GM18861 (cell line): ENCODE data around the gene SKI.

ENCODE experiments used
- ATAC-seq: cut with Tn5 transposase; IDR thresholded peaks from one replicate; pipeline ENCODE4 v1.9.1; 2021; ENCODE audit not compliant: unreplicated experiment

Gene SKI

DNA sequence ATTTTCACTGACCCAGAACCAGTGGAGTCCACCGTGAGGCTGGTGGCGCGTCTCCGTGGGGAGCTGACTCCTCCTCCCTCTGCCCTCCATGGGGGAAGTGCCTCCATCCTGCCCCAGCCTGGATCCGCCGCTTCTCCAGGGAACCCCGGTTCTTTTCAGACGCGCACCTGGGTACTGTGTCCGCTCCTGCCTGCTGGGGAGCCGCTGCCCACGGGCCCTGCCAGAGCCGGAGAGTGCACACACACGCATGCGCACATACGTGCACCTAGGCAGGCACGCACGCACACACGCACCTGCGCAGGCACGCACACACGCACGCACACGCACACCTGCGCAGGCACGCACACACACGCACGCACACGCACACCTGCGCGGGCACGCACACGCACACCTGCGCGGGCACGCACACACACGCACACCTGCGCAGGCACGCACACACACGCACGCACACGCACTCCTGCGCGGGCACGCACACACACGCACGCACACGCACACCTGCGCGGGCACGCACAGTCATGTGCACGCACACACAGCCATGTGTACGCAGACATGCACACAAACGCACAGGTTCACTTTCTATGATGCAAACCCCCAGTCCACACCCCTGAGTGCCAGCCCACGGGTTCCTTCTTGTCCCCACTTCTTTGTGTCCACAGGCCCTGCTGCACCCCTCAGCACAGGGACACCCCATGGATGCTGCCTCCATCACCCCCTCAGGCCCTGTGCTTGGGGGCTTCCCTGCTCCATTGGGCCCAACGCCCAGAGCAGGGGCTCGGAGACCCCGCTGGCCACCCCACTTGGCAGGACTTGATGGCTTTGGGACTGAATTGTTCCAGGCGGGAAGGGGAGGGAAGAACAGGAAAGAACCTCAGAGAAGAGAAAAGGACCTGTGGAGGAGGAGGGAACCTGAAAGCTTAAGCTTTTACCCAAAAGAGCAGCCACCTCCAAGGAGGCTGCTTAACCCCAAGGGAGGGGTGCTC lies 120.5 kb downstream of the SKI start:
- ATAC-seq: no peak

DNA sequence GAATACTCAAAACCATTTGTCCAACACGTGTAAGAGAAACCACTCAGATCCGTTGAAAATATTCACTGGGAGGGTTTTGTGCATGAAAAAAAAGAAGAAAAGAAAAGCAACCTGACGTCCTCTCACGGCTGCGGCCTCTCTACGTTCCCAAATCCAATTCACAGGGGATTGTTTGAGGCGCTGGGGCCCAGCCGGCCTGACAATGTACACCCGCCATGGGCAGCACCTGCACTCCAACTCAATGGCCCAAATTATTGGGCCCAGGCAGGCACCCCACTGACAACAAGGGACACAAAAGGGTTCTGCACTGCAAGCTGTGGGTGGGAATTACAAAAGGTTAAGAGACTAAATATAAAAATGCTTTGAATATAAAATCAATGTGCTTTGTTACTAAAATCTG lies 121.7 kb downstream of the SKI start:
- ATAC-seq: no peak

- ATAC-seq: no peak
Observed at GRCh38 chr1:2350501-2350900, 122.4 kb downstream of the SKI start.

DNA sequence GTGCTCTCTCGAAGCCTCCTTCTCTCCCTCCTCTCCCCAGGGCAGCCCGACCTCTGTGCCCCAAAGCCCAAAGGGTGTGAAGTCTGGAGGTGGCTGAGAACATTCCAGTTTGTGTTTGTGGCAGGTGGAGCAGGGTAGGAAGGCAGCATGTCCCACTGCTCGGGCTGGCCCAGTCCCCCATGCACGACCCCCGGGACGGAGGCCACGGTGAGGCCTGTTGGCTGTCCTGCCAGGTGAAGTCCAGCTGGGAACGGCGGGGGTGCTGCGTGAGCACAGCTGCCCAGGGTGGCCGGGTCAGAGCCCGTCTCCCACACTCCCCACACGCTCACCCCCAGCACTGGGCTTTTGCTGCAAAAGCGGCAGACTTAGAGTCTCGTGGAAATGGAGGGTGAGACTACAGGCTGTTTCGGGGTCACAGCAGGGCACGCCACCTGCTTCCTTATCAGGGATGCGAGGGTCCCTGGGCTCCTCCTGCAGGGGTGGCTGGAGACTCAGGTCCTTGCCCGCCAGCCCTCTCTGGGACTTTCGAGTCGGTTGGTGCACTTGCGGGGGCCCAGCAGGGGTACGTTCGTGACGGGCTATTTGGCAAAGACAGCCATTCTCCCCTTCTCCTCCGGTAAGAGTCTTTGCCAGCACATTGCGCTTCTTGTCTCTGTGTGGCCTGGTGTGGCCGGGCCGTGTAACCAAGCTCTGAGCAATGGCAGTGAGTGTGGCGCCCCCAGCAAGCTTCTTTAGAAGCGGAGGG lies 123.0 kb downstream of the SKI start:
- no peak for ATAC-seq

- ATAC-seq: no peak
Observed at GRCh38 chr1:2351723-2352122, 123.6 kb downstream of the SKI start.

- no peak for ATAC-seq
Observed at GRCh38 chr1:2352341-2352896, 124.3 kb downstream of the SKI start.

DNA sequence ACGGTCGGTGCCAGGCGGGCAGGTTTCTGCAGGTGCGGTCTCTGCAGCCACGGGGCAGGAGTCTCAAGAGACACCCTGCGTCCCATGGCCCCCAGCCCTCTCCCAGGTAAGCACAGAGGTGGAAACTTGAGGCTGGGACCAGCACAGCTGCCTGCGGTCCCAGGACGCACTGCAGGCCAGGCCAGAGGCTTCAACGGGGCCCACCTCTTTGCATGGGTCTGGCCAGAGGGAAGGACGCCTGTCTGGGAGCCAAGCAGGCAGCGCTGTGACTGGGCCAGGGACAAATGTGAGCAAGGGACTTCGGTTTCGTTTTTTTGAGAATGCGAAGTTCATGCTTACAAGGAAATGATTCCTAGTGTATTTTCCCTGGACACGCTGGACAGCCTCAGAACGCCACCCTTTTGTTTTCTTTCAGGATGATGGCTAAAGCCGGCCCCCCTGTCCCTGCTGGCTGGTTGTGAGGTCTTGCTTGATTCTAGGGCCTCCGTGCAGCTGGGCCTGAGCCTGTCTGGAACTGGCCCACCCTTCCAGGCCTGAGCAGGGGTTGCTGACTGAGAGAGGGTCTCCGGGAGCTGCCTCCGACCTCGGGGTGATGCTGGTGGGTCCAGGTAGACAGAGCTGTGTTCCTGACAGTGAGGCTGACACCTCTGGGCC lies 124.9 kb downstream of the SKI start:
- ATAC-seq: no peak

- ATAC-seq: no peak
Observed at GRCh38 chr1:2353551-2354438, 125.7 kb downstream of the SKI start.

DNA sequence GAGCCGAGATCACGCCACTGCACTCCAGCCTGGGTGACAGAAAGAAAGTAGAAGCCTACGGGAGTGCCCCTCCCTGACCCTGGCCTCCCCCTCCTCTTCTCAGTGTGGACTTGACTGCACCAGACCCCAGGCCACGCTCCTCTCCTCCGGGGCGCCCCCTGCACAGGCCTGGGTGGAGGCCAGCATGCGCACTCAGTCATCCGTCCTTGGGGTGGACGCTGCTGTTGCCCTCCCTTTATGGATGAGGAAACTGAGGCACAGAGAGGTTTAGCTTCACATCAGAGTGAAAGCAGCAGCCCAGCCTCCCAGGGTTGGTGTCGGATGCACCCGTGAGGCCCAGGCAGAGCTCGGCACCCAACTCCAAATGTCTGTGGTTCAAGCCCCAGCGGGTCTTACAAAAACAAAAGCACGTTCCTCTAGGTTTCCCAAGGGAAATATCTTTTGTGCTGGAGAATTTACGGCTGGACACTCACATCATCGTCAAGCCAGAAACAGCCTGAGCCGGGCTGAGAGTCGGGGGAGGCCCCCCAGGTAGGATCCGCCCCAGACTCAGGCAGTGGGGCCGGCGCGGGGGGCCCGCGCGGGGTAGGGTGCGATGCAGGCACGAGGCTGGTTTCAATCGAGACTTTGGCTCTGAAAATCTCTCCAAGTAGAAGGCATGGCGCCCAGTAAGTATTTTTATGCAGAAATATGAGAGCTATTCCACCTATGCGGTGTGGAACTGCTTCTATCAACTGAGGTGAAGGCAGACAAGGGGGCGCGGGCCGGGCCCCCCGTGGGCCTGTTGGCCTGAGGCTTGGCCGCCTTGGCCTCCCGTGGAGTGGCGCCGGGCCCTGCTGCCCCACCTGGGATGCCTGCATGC lies 126.6 kb downstream of the SKI start:
- ATAC-seq: no peak

- no peak for ATAC-seq
Observed at GRCh38 chr1:2355373-2356261, 127.5 kb downstream of the SKI start.

- no peak for ATAC-seq
Observed at GRCh38 chr1:2356401-2356800, 128.3 kb downstream of the SKI start.

DNA sequence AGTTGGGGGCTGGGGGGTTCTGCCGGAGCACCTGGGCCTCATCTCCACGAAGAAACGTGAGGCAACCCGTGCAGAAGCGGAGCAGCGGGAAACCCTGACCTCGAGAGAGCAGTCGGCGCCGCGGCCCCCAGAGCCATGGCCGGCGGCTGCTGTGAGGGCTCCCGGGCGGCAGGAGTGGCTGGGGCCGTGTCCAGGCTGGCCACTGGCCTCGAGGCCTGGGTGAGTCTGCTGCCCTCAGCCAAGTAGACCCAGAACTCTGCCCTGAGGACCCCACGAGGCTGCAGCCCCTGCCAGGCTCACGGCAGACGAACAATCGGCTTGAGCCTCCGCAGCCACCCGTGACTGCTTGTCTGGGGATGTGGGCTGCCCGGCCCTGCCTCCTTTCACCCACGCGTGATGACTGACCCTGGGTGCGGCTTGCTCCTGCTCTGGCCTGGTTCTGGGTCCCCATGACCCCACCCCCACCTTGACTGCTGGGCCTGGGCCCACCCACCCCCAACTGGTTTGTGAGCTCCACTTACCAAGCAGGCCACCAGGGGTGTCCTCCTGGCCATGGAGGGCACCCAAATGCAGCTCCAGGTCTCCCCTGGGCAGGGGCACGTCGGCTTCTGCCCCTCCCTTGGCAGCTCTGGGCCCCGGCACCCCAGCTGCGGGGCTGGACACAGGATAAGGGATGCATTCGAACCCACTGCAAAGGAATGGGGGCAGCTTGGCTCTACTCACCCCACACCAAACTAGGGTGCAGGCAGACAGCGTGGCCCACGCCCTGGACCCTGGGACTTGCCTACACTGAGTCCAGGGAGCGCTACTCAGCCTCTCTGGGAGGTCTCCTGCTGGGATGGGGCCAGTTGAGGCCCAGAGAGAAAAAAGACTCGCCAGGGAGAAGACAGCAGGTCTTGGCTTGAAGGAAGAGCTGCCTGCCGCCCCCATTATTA lies 129.1 kb downstream of the SKI start:
- ATAC-seq: no peak

GRCh38 chr1:2358072-2358471 lies 130.0 kb downstream of the SKI start:
- ATAC-seq: no peak

DNA sequence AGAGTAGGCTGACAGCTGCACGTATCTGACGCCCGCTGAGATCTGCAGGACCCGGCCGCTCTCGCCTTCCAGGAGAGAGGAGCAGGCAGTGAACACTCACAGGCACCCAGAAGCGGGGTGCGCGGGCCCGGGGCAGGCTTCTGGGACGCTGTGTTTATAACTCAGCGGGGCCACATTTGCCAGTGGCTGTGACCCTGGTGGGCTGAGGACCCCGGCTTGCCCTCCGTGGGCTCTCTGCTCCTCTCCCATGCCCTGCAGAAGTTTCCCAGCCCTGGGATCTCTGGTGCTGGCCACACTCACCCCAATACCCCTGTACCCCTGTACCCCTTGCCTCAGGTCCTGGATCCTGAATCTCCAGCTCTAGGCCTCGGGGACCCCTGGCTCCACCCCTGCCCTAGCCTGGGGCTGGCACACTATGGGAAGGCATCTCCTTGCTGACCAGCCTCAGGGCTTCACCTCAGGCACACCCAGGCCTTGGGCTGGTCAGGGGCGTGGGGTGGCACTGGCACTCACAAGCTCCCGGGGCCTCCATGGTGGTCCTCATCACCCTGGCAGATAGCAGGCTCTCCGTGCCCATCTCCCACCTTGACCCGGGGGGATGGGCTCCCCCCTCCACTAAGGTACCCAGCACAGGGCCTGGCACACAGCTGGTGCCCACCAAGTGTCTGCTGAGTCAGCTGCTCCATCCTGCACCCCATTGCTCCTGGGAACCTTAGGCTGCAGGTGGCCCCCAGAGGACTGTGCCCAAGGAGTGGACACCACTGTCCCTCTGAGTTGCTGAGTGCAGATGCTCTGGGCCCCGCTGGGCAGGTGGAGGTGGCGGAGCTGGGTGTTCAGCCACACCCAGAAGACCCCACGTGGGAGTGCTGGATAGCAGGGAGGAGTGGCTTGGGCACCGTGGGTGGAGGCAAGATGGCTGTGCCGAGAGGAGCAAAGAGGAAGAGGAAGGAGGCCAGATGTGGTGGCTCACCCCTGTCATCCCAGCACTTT lies 130.8 kb downstream of the SKI start:
- ATAC-seq: no peak
